OCI-LY7 (cell line): ENCODE data around the gene NAV3. TPM values are rescaled to one million over a fixed set of nuclear protein-coding genes. Genes with fewer than 3 reads are reported as not detected.
A peak's percentile ranks its signal among the peaks of the same experiment; 100 is the strongest.

ENCODE experiments used
- BruUV-seq: library from RNA; stranded (reverse); fragments of 400-500 nt; replicated peaks from 2 replicates; lab custom pipeline; 2021; lab: Mats Ljungman, UMichigan
- CTCF ChIA-PET: fragments of 300-600 bp; sonication (Branson Sonifier 250); formaldehyde crosslinking; loops from one replicate; lab custom pipeline; 2022; ENCODE audit warnings: antibody characterized with exemption; ENCODE audit not compliant: unreplicated experiment; lab: Charles Lee
- POLR2A ChIA-PET: fragments of 300-600 bp; sonication (Branson Sonifier 250); formaldehyde crosslinking; loops from one replicate; lab custom pipeline; 2022; ENCODE audit warnings: antibody characterized with exemption; lab: Charles Lee
- DNase-seq: peaks from one replicate; pipeline ENCODE4 v3.0.0-alpha.2; 2015; ENCODE audit warnings: low spot score
- H2AFZ ChIP-seq: fragments of 200-600 bp; sonication (generic), shearing (Covaris generic); 2 replicates; pipeline ENCODE4 v1.6.1; 2014; ENCODE audit warnings: mild to moderate bottlenecking, antibody characterized with exemption, low read length, moderate library complexity
- H3K27ac ChIP-seq: fragments of 200-600 bp; sonication (generic); 2 replicates; pipeline ENCODE4 v1.5.1; 2014; ENCODE audit warnings: mixed run types, low read depth, mild to moderate bottlenecking, moderate library complexity, low read length, inconsistent platforms; ENCODE audit not compliant: poor library complexity, severe bottlenecking
- H3K36me3 ChIP-seq: fragments of 200-600 bp; sonication (generic); 2 replicates; pipeline ENCODE4 v1.6.1; 2014; ENCODE audit warnings: mild to moderate bottlenecking, antibody characterized with exemption, low read length, moderate library complexity, mixed read lengths; ENCODE audit not compliant: insufficient read depth
- H3K4me1 ChIP-seq: fragments of 200-600 bp; sonication (generic); 2 replicates; pipeline ENCODE4 v1.5.1; 2014; ENCODE audit warnings: mild to moderate bottlenecking, low read length; ENCODE audit not compliant: insufficient read depth, poor library complexity, severe bottlenecking
- H3K4me2 ChIP-seq: fragments of 200-600 bp; sonication (generic); 2 replicates; pipeline ENCODE4 v1.6.1; 2014; ENCODE audit warnings: mild to moderate bottlenecking, low read length
- H3K4me3 ChIP-seq: fragments of 200-600 bp; sonication (generic); 2 replicates; pipeline ENCODE4 v1.5.1; 2014; ENCODE audit warnings: mild to moderate bottlenecking, low read depth, low read length; ENCODE audit not compliant: poor library complexity, severe bottlenecking
- H3K79me2 ChIP-seq: fragments of 200-600 bp; sonication (generic); 2 replicates; pipeline ENCODE4 v1.6.1; 2016; ENCODE audit warnings: low read depth, mild to moderate bottlenecking, low read length, moderate library complexity, mixed read lengths; ENCODE audit not compliant: insufficient read depth
- H3K9me2 ChIP-seq: fragments of 200-600 bp; sonication (generic); 2 replicates; pipeline ENCODE4 v1.6.1; 2016; ENCODE audit warnings: mild to moderate bottlenecking, low read length, mixed read lengths; ENCODE audit not compliant: insufficient read depth
- H3K9me3 ChIP-seq: fragments of 200-600 bp; sonication (generic); 2 replicates; pipeline ENCODE4 v1.6.1; 2014; ENCODE audit warnings: mild to moderate bottlenecking, mixed run types, low read length, mixed read lengths
- H4K20me1 ChIP-seq: fragments of 200-600 bp; sonication (generic); 2 replicates; pipeline ENCODE4 v1.6.1; 2014; ENCODE audit warnings: mild to moderate bottlenecking, antibody characterized with exemption, low read length, moderate library complexity, mixed read lengths; ENCODE audit not compliant: insufficient read depth
- EZH2phosphoT487 ChIP-seq: fragments of 200-600 bp; sonication (generic); IDR thresholded peaks from 2 replicates; pipeline ENCODE4 v1.6.1; 2018; ENCODE audit warnings: low read depth, borderline replicate concordance, mild to moderate bottlenecking, mixed run types, antibody characterized with exemption, low read length, moderate library complexity, mixed read lengths
- intact Hi-C: fragments of 100-400 bp; cut with micrococcal nuclease; formaldehyde crosslinking; loops from one replicate; pipeline ENCODE4 v1.10.0; 2022; ENCODE audit not compliant: unreplicated experiment
- total RNA-seq, 2 experiments: library from RNA; depleted of rRNA in 1 of 2; stranded (reverse); fragments of >200 nt in 1 of 2; shearing (Covaris generic) in 1 of 2; gene quantifications; 2 replicates each; pipeline ENCODE4 v1.2.3, GENCODE V29; 2014 to 2022
- TF ChIP-seq, protein P1 (sequence below): fragments of 200-600 bp; sonication (generic); conservative IDR thresholded peaks from 2 replicates; pipeline ENCODE4 v1.5.1; 2014; ENCODE audit warnings: mild to moderate bottlenecking, antibody characterized with exemption, low read length, moderate library complexity, mixed read lengths

Gene NAV3
- total RNA-seq, 2 experiments from 2014 or later = 0.68 to 1.6 TPM

DNA sequence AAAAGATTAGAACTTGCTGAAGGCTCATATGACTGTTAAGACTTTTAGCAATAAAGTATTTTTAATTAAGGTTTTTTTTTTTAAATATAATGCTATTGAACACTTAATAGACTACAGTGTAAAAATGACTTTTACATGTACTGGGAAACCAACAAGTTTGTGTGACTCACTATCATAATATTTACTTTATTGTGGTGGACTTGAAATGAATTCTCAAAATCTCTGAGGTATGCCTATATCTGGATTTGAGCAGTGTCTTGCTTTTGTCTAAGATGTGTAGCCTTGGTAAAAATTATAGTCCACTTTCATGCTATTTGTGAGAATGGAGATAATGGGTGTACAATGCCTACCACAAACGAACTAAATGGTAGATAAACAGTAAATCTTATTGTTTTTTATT is 33.9 kb upstream of the NAV3 start:
- BruUV-seq = no TSS peak
- no peak for TF ChIP-seq EZH2phosphoT487
- TF ChIP-seq, protein P1, sequence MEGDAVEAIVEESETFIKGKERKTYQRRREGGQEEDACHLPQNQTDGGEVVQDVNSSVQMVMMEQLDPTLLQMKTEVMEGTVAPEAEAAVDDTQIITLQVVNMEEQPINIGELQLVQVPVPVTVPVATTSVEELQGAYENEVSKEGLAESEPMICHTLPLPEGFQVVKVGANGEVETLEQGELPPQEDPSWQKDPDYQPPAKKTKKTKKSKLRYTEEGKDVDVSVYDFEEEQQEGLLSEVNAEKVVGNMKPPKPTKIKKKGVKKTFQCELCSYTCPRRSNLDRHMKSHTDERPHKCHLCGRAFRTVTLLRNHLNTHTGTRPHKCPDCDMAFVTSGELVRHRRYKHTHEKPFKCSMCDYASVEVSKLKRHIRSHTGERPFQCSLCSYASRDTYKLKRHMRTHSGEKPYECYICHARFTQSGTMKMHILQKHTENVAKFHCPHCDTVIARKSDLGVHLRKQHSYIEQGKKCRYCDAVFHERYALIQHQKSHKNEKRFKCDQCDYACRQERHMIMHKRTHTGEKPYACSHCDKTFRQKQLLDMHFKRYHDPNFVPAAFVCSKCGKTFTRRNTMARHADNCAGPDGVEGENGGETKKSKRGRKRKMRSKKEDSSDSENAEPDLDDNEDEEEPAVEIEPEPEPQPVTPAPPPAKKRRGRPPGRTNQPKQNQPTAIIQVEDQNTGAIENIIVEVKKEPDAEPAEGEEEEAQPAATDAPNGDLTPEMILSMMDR = no peak
- Histone ChIP-seq H3K27ac (no peak overlapping the region), H3K4me3 (no peak overlapping the region), H3K9me3 (no peaks in the 10 kb centered on the region), H2AFZ (0 out of 2 replicates have a peak overlapping the region, but pooled peaks have one; percentile 15), H3K4me1 (no peaks in the 10 kb centered on the region), H3K79me2 (no peaks in the 10 kb centered on the region), H3K36me3 (no peaks in the 10 kb centered on the region; the same call in 1 of the 2 replicates), H4K20me1 (no peaks in the 10 kb centered on the region), H3K4me2 (no peak overlapping the region), H3K9me2 (no peaks in the 10 kb centered on the region)
- CTCF ChIA-PET = no interaction called here
- POLR2A ChIA-PET = interaction anchor here (0.6 kb wide), 1 partner anchor 9 kb away, joined by 3 read pairs; no protein-coding TSS in a partner anchor
- intact Hi-C loops = no loop called here
- no peak for DNase-seq

DNA sequence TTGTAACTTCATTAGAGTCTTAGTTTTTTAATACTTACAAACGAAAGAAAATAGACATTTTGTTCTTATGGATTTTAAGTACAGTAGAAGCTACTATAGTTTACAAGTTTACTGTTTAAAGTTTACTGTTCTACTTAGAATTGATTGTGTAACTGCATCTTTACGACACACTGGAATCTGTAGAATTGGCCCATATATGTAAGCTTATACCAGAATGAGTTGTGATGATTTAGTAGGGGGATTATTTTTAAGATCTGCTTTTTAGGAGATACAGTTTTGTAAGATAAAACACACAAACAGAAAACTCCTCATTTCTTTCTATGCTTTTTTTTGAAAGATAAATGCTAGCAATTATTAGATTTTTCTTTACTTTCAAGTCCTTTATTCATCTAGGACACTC is 30.2 kb upstream of the NAV3 start:
- no peak overlapping the region for H3K27ac ChIP-seq
- no TSS peak for BruUV-seq
- H3K4me1 ChIP-seq = no peaks in the 10 kb centered on the region
- H3K36me3 ChIP-seq = no peaks in the 10 kb centered on the region; the same call in 1 of the 2 replicates
- no peaks in the 10 kb centered on the region for H3K79me2 ChIP-seq
- no peak overlapping the region for H3K4me3 ChIP-seq
- no peaks in the 10 kb centered on the region for H3K9me2 ChIP-seq
- ChIA-PET POLR2A (interaction anchor here (1.1 kb wide), 1 partner anchor 15 kb away, joined by 3 read pairs; no protein-coding TSS in a partner anchor), CTCF (no interaction called here)
- H3K4me2 ChIP-seq = no peak overlapping the region
- no peaks in the 10 kb centered on the region for H3K9me3 ChIP-seq
- no peak for DNase-seq
- intact Hi-C loops = no loop called here
- H4K20me1 ChIP-seq = no peaks in the 10 kb centered on the region
- peak overlapping the region; percentile 49 for H2AFZ ChIP-seq
- TF ChIP-seq EZH2phosphoT487 = no peak
- TF ChIP-seq, protein P1 = no peak

DNA sequence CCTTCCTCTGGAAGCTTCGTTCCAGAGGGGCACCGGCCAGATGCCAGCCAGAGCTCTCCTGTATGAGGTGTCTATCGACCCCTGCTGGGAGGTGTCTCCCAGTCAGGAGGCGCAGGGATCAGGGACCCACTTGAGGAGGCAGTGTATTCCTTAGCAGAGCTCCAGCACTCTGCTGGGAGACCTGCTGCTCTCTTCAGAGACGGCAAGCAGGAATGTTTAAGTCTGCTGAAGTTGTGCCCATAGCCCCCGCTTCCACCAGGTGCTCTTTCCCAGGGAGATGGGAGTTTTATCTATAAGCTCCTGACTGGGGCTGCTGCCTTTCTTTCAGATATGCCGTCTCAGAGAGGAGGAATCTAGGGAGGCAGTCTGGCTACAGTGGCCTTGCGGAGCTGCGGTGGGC is 22.2 kb upstream of the NAV3 start:
- ChIA-PET POLR2A (no interaction called here), CTCF (no interaction called here)
- Histone ChIP-seq H3K4me3 (no peak overlapping the region), H3K27ac (no peak overlapping the region), H3K4me2 (no peak overlapping the region), H4K20me1 (no peaks in the 10 kb centered on the region), H2AFZ (no peak overlapping the region), H3K9me3 (no peaks in the 10 kb centered on the region), H3K9me2 (no peaks in the 10 kb centered on the region), H3K4me1 (no peaks in the 10 kb centered on the region), H3K36me3 (no peaks in the 10 kb centered on the region), H3K79me2 (no peaks in the 10 kb centered on the region)
- TF ChIP-seq EZH2phosphoT487 = no peak
- TF ChIP-seq, protein P1 = no peak; the same call in 1 of the 2 replicates
- intact Hi-C loops = no loop called here
- no TSS peak for BruUV-seq
- DNase-seq = no peak
